Naive thymus-derived CD4-positive, alpha-beta T cell (primary cell): ENCODE data around the gene GHR. TPM values are rescaled to one million over a fixed set of nuclear protein-coding genes. Genes with fewer than 3 reads are reported as not detected.
A peak's percentile ranks its signal among the peaks of the same experiment; 100 is the strongest.

ENCODE experiments used
- ATAC-seq: fragments of 150-1000 bp; cut with Tn5 transposase; 2 replicates; pipeline ENCODE4 v1.10.0; 2021; ENCODE audit warnings: mild to moderate bottlenecking, moderate library complexity
- CTCF ChIA-PET: fragments of 350-600 bp; sonication (Branson Sonifier 250); formaldehyde crosslinking; loops from one replicate; lab custom pipeline; 2021; ENCODE audit warnings: antibody characterized with exemption; lab: Charles Lee
- POLR2A ChIA-PET: fragments of 350-600 bp; sonication (Branson Sonifier 250); formaldehyde crosslinking; loops from one replicate; lab custom pipeline; 2021; ENCODE audit warnings: antibody characterized with exemption, inconsistent platforms; lab: Charles Lee
- DNase-seq, 9 donors: peaks; one replicate each; pipeline versions ENCODE4 v3.0.0 to v3.0.0-alpha.2; 2020 to 2022; ENCODE audit warnings: mixed read lengths in 1 of 9
- H3K27ac ChIP-seq: one replicate; pipeline ENCODE4 v1.7.0; 2013; ENCODE audit warnings: mild to moderate bottlenecking, low read depth, low read length, moderate library complexity
- H3K27me3 ChIP-seq, 2 donors: one replicate each; pipeline ENCODE4 v1.7.0; 2013; ENCODE audit warnings: low read length in 2 of 2, mild to moderate bottlenecking in 2 of 2, moderate library complexity in 2 of 2; ENCODE audit not compliant: control insufficient read depth in 2 of 2, insufficient read depth in 2 of 2
- H3K36me3 ChIP-seq, 3 experiments: 1 replicate in 2 of 3; 2 replicates in 1 of 3; pipeline ENCODE4 v1.7.0; 2013; ENCODE audit warnings: low read length in 3 of 3, mild to moderate bottlenecking in 3 of 3, moderate library complexity in 1 of 3; ENCODE audit not compliant: insufficient read depth in 3 of 3, control insufficient read depth in 2 of 3
- H3K4me1 ChIP-seq, 2 donors: one replicate each; pipeline ENCODE4 v1.7.0; 2013; ENCODE audit warnings: low read length in 2 of 2, mild to moderate bottlenecking in 2 of 2, moderate library complexity in 1 of 2; ENCODE audit not compliant: control insufficient read depth in 2 of 2, insufficient read depth in 2 of 2
- H3K4me3 ChIP-seq: 2 replicates; pipeline ENCODE4 v1.7.0; 2013; ENCODE audit warnings: mild to moderate bottlenecking, low read length
- H3K9me3 ChIP-seq, 3 experiments: 1 replicate in 2 of 3; 2 replicates in 1 of 3; pipeline ENCODE4 v1.7.0; 2013; ENCODE audit warnings: low read length in 3 of 3; ENCODE audit not compliant: control insufficient read depth in 2 of 3
- H3K27ac Mint-ChIP-seq, 9 donors: one replicate each; pipeline ENCODE4 v1.8.0; 2020 to 2022; ENCODE audit warnings: mixed read lengths in 9 of 9, mild to moderate bottlenecking in 8 of 9, moderate library complexity in 5 of 9, inconsistent platforms in 2 of 9
- H3K27me3 Mint-ChIP-seq, 5 donors: one replicate each; pipeline ENCODE4 v1.8.0; 2021 to 2022; ENCODE audit warnings: mixed read lengths in 5 of 5, mild to moderate bottlenecking in 1 of 5
- H3K36me3 Mint-ChIP-seq, 5 donors: one replicate each; pipeline ENCODE4 v1.8.0; 2020 to 2022; ENCODE audit warnings: mixed read lengths in 5 of 5, mild to moderate bottlenecking in 3 of 5, inconsistent platforms in 1 of 5
- H3K4me1 Mint-ChIP-seq, 7 donors: one replicate each; pipeline ENCODE4 v1.8.0; 2020 to 2022; ENCODE audit warnings: mixed read lengths in 7 of 7, mild to moderate bottlenecking in 3 of 7, inconsistent platforms in 1 of 7
- H3K4me3 Mint-ChIP-seq, 10 donors: one replicate each; pipeline ENCODE4 v1.8.0; 2020 to 2022; ENCODE audit warnings: mild to moderate bottlenecking in 10 of 10, mixed read lengths in 10 of 10, moderate library complexity in 6 of 10, inconsistent platforms in 2 of 10
- H3K9me3 Mint-ChIP-seq, 11 donors: one replicate each; pipeline ENCODE4 v1.8.0; 2020 to 2022; ENCODE audit warnings: mixed read lengths in 11 of 11, mild to moderate bottlenecking in 4 of 11, inconsistent platforms in 1 of 11, moderate library complexity in 1 of 11
- intact Hi-C, 2 donors: fragments of 100-400 bp; cut with micrococcal nuclease; formaldehyde crosslinking; loops; one replicate each; pipeline ENCODE4 v1.15.1; 2023
- polyA plus RNA-seq, 2 donors: library from polyadenylated mRNA; unstranded; fragments of 300-500 nt; fragmentation: Illumina TruSeq; gene quantifications; one replicate each; pipeline ENCODE4 v1.2.3, GENCODE V29; 2021
- total RNA-seq, 6 experiments: library from RNA in 5 of 6; stranded (reverse) in 5 of 6; gene quantifications; 1 replicate in 5 of 6; 2 replicates in 1 of 6; pipeline ENCODE4 v1.2.3 and lab custom pipeline; 2021 to 2026

GHR gene
- total and polyA plus RNA-seq, 7 experiments from 2014 or later = not detected

- H3K9me3 Mint-ChIP-seq = peaks cover 0 to 2% (median 0%) of the 10 kb centered on the region in 11 donors
- ChIA-PET POLR2A (no interaction called here), CTCF (no interaction called here)
- H3K4me1 ChIP-seq = no peaks in the 10 kb centered on the region
- intact Hi-C loops = loop anchor here in 1 of 2 donors (10.0 kb wide), 1 partner anchor 247 kb away; no protein-coding TSS in a partner anchor
- H3K27me3 Mint-ChIP-seq = peaks cover 5 to 23% (median 14%) of the 10 kb centered on the region in 5 donors
- peaks cover 0 to 10% (median 4%) of the 10 kb centered on the region in 5 donors for H3K36me3 Mint-ChIP-seq
- no peak overlapping the region for H3K27ac Mint-ChIP-seq
- no peak overlapping the region for H3K27ac ChIP-seq
- H3K36me3 ChIP-seq = no peaks in the 10 kb centered on the region
- no peak for ATAC-seq
- no peaks in the 10 kb centered on the region for H3K9me3 ChIP-seq
- no peak for DNase-seq
- no peak overlapping the region for H3K4me3 ChIP-seq
- no peaks in the 10 kb centered on the region for H3K27me3 ChIP-seq
- H3K4me3 Mint-ChIP-seq = no peak overlapping the region
- H3K4me1 Mint-ChIP-seq = peaks cover 9 to 12% (median 11%) of the 10 kb centered on the region in 7 donors
Observed at GRCh38 chr5:42761791-42762190, 338.6 kb downstream of the GHR start.

- H3K27ac Mint-ChIP-seq = no peak overlapping the region
- peak in 4 of 9 donors; percentile 2 to 16 (median 10) for DNase-seq
- CTCF ChIA-PET = interaction anchor here (0.6 to 1.3 kb wide), 5 partner anchors 14 to 226 kb away, joined by 3 read pairs; no protein-coding TSS in a partner anchor
Observed at GRCh38 chr5:42767491-42768105, 344.4 kb downstream of the GHR start.

GRCh38 chr5:42768106-42768504 is 344.9 kb downstream of the GHR start:
- DNase-seq = no peak
- CTCF ChIA-PET = interaction anchor here (1.2 to 1.3 kb wide), 2 partner anchors 14 to 23 kb away, joined by 3 read pairs; no protein-coding TSS in a partner anchor
- Histone ChIP-seq H3K27me3 (no peaks in the 10 kb centered on the region), H3K36me3 (no peaks in the 10 kb centered on the region), H3K9me3 (no peaks in the 10 kb centered on the region), H3K4me1 (no peaks in the 10 kb centered on the region), H3K27ac (no peak overlapping the region), H3K4me3 (no peak overlapping the region)
- H3K4me3 Mint-ChIP-seq = no peak overlapping the region
- no peaks in the 10 kb centered on the region for H3K4me1 Mint-ChIP-seq
- no peak overlapping the region for H3K27ac Mint-ChIP-seq
- ATAC-seq = no peak
- POLR2A ChIA-PET = no interaction called here
- H3K36me3 Mint-ChIP-seq = peaks cover 0 to 13% (median 0%) of the 10 kb centered on the region in 5 donors
- intact Hi-C loops = loop anchor here (5.0 to 10.0 kb wide), 3 partner anchors 146 to 711 kb away; no protein-coding TSS in a partner anchor
- no peaks in the 10 kb centered on the region for H3K9me3 Mint-ChIP-seq
- H3K27me3 Mint-ChIP-seq = peaks cover 4 to 25% (median 7%) of the 10 kb centered on the region in 5 donors

More at GRCh38 chr5:42767491-42768105, 344.4 kb downstream of the GHR start:
- Histone ChIP-seq H3K4me3 (no peak overlapping the region), H3K36me3 (no peaks in the 10 kb centered on the region), H3K27me3 (no peaks in the 10 kb centered on the region), H3K9me3 (no peaks in the 10 kb centered on the region), H3K4me1 (no peaks in the 10 kb centered on the region), H3K27ac (no peak overlapping the region)
- peaks cover 0 to 13% (median 0%) of the 10 kb centered on the region in 5 donors for H3K36me3 Mint-ChIP-seq
- intact Hi-C loops = loop anchor here (1.0 to 10.0 kb wide), 8 partner anchors 145 to 911 kb away; partner anchors contain the start of gene GHR (in 1 of the 2)
- H3K4me3 Mint-ChIP-seq = no peak overlapping the region
- no peak for ATAC-seq
- no peaks in the 10 kb centered on the region for H3K9me3 Mint-ChIP-seq
- POLR2A ChIA-PET = no interaction called here
- peaks cover 4 to 29% (median 7%) of the 10 kb centered on the region in 5 donors for H3K27me3 Mint-ChIP-seq
- H3K4me1 Mint-ChIP-seq = no peaks in the 10 kb centered on the region

- Histone ChIP-seq H3K27ac (no peak overlapping the region), H3K4me3 (no peak overlapping the region), H3K4me1 (no peaks in the 10 kb centered on the region), H3K36me3 (no peaks in the 10 kb centered on the region), H3K27me3 (no peaks in the 10 kb centered on the region), H3K9me3 (no peaks in the 10 kb centered on the region)
- intact Hi-C loops = no loop called here
- Mint-ChIP-seq H3K9me3 (no peaks in the 10 kb centered on the region), H3K36me3 (peaks cover 0 to 10% (median 0%) of the 10 kb centered on the region in 5 donors), H3K4me1 (no peaks in the 10 kb centered on the region), H3K4me3 (no peak overlapping the region), H3K27me3 (peaks cover 4 to 24% (median 12%) of the 10 kb centered on the region in 5 donors), H3K27ac (no peak overlapping the region)
- ATAC-seq = no peak
- no peak for DNase-seq
- CTCF ChIA-PET = no interaction called here
- POLR2A ChIA-PET = interaction anchor here (0.8 kb wide), 1 partner anchor 544 kb away, joined by 3 read pairs; no protein-coding TSS in a partner anchor
Observed at GRCh38 chr5:42770003-42770402, 346.8 kb downstream of the GHR start.
